GM18951 (cell line): ENCODE results near the gene TIAM2.

Experiments
- POLR2A ChIP-seq: IDR thresholded peaks from 4 replicates; pipeline ENCODE4 v1.6.1; 2011; ENCODE audit warnings: mild to moderate bottlenecking; ENCODE audit not compliant: insufficient read length, insufficient read depth; ENCODE audit errors: extremely low read depth
- in situ Hi-C: fragments of 300-500 bp; cut with MboI; formaldehyde crosslinking; loops from one replicate; pipeline ENCODE4 v1.12.0; 2022; ENCODE audit warnings: low sequenced_read_pairs, mixed read lengths, inconsistent platforms; ENCODE audit not compliant: unreplicated experiment

TIAM2 gene

DNA sequence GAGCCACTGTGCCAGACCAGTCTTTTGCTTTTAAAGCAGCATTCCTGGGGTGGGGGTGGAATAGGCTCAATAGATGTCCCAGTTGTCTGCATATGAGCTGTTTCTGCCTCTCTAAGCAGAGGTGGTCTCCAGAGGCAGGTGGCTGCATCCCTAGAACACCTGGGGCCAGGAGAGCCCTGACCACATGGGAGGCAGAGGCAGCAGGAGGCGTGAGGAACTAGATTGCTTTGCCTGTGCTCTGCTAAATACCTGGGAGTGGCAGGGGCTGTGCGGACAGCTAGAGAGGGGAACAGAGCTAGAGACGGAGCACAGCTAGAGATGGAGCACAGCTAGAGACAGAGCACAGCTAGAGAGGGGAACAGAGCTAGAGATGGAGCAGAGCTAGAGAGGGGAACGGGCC lies 239.6 kb downstream of the TIAM2 start:
- no peak for TF ChIP-seq POLR2A
- in situ Hi-C loops = no loop called here

DNA sequence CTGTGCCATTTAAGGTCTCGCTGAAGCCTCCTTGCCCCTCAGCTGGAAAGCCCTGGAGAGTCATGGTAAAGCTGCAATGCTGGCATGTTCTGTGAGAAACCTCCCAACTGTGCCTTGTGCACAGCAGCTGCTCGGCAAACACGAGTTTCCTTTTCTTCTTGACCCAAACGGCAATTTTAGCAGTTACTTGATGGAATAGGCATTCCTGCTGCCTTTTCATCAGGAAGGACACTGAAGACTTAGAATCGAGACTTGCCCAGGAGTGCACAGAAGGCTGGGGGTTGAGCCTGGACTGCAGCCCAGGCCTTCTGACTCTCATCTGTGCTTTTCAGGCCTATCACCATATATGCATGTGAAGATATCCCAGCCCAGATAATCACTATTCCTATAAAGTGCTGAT lies 240.0 kb downstream of the TIAM2 start:
- in situ Hi-C loops = no loop called here
- no peak for TF ChIP-seq POLR2A

- in situ Hi-C loops = no loop called here
- no peak for TF ChIP-seq POLR2A
Measured at GRCh38 chr6:155237613-155238012, 242.5 kb downstream of the TIAM2 start.

DNA sequence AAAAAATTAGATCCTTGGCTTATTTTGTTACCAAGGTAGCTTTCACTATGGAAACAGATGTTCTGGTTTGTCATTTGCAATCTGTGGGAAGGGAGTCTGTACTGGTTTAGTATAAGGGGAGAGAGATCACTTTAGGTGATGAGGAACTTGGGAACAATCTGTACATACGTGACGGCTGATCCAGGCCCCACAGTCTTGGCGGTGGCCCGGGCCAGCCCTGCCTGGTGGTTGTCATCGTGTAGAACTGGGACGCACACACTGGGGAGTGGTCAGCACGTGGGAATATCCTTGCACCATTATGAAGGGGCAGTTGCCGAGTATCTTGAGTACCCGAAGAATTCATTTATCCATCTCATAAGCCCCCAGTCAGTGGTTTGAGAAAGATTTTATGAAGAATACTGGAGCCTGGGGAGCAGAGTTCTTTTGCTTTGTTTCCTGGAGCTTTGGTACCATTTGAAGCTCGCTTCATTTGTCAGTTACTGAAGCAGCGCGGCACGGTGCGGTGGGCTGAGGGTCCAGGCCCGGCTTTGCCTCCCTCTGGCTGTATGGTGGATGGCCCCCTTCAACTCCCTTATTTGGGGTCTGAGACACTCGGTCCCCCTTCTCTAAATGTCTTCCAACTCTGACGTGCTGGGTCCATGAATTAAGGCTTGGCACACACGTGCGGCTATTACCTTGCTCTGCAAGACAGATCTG lies 245.9 kb downstream of the TIAM2 start:
- no peak for TF ChIP-seq POLR2A
- in situ Hi-C loops = no loop called here

- TF ChIP-seq POLR2A = no peak
- in situ Hi-C loops = no loop called here
Measured at GRCh38 chr6:155241966-155242365, 246.9 kb downstream of the TIAM2 start.

DNA sequence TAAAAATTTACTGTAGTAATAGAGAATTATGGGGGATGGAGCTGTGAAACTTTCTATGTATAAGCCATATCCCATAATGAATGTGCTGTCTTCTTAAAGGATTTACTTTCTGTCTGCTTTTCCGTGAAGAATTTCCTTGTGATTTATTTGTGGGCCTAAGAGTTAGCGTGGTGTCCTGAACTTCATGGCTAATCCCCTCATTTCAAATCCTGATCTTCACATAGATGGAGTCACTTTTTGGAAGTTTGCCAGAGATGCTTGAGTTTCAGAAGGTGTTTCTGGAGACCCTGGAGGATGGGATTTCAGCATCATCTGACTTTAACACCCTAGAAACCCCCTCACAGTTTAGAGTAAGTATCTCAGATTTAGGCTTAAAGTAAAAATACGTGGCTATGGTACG lies 249.3 kb downstream of the TIAM2 start:
- in situ Hi-C loops = no loop called here
- no peak for TF ChIP-seq POLR2A

DNA sequence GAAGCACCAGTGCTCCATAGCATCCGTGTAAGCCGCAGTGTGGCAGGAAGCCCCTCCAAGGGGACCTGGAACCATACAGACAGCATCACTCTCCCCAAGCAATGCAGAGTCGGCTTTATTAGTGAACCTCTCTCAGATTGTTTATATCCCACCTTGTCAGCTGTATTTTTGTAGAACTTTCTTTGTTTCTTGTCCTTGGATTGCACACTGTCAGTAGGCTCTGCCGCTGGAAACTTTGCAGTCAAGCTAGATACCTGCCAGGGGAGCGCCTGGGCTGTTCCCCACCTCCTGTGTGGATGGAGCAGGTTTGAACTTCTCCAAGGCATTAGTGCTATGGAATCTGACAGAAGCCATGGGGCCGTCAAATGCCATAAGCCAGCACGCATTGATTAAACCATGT lies 250.1 kb downstream of the TIAM2 start:
- in situ Hi-C loops = no loop called here
- TF ChIP-seq POLR2A = no peak

- no peak for TF ChIP-seq POLR2A
- in situ Hi-C loops = no loop called here
Measured at GRCh38 chr6:155245831-155246230, 250.7 kb downstream of the TIAM2 start.

- in situ Hi-C loops = no loop called here
- no peak for TF ChIP-seq POLR2A
Measured at GRCh38 chr6:155246825-155247224, 251.7 kb downstream of the TIAM2 start.

DNA sequence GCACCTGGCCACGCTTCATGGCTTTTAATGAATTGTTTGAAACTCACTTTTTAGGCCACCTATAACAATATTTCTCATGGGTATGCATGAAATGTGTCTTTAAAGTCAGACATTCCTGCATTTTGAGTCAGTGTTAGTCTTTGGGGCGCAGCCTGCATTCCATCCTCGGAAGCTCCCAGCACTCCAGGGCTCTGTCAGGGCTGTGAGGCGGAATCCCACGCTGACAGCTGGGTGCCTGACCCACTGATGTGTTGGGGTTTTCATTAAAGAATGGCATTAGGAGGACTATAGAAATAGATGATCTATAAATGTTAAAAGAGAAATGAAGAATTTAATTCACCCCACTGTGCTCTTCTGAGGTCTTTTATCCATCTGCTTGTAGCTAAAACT lies 252.5 kb downstream of the TIAM2 start:
- in situ Hi-C loops = no loop called here
- TF ChIP-seq POLR2A = no peak

DNA sequence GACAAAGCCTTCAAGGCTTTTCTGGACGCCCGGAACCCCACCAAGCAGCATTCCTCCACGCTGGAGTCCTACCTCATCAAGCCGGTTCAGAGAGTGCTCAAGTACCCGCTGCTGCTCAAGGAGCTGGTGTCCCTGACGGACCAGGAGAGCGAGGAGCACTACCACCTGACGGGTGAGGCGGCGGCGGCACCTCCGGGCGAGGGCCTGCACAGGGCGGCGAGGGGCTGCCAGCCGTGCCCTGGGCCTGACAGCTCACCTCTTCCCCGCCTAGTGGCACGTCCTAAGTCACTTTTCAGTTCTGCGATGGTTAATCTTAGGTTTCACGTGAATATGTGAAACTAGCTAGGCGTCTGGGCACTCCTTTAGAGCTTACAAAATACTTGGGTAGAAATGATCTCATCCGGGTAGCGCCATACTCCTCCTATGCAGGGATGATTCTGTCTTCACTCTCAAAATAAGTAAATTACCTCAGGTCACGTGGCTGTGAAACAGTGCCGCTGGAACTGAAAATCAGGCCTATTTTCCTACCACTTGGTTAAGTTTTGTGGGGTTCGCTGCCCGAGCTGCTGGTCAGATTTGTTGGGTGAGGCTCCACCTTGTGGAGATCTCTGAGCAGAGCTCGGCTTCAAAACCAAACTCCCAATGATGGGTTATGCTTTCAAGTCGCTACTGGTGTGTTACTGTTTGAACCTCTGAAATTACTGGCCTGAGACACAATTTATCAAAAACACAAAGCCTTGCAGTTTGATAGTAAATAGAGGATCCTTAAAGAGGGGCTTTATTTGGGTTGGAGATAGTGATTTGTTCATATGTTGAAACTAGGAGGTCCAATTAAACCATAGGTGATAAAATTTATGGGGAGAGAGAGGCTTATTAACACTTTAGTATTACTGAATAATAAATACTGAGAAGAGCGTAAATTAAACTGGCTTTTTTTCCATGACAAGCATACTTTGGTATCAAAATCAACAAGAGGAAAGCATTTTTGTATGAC lies 253.2 kb downstream of the TIAM2 start:
- in situ Hi-C loops = no loop called here
- no peak for TF ChIP-seq POLR2A

- no peak for TF ChIP-seq POLR2A
- in situ Hi-C loops = loop anchor here (5.0 kb wide), 1 partner anchor 319 kb away; no protein-coding TSS in a partner anchor
Measured at GRCh38 chr6:155250701-155251381, 255.7 kb downstream of the TIAM2 start.

- in situ Hi-C loops = loop anchor here (5.0 kb wide), 1 partner anchor 320 kb away; no protein-coding TSS in a partner anchor
- TF ChIP-seq POLR2A = no peak
Measured at GRCh38 chr6:155252581-155252980, 257.5 kb downstream of the TIAM2 start.
